Subcutaneous abdominal adipose tissue (tissue), 5 donors: ENCODE data around the gene NRG4.
"Not testable (repeated sequence)": the region's sequence is repeated elsewhere in the genome, so short reads cannot be mapped to it uniquely, and the experiment has no call there.

Experiments used
- H3K27ac ChIP-seq: one replicate; pipeline ENCODE4 v1.7.0; 2013; ENCODE audit warnings: low read depth, mild to moderate bottlenecking, inconsistent platforms, low read length, moderate library complexity
- H3K27me3 ChIP-seq, 5 donors: one replicate each; pipeline ENCODE4 v1.7.0; 2013; ENCODE audit warnings: low read length in 5 of 5, inconsistent platforms in 1 of 5; ENCODE audit not compliant: control insufficient read depth in 5 of 5, insufficient read depth in 4 of 5
- H3K36me3 ChIP-seq, 5 donors: one replicate each; pipeline ENCODE4 v1.7.0; 2013; ENCODE audit warnings: low read length in 5 of 5; ENCODE audit not compliant: control insufficient read depth in 5 of 5, insufficient read depth in 5 of 5
- H3K4me1 ChIP-seq, 5 donors: one replicate each; pipeline ENCODE4 v1.7.0; 2013; ENCODE audit warnings: low read length in 5 of 5, mild to moderate bottlenecking in 3 of 5, moderate library complexity in 1 of 5; ENCODE audit not compliant: control insufficient read depth in 5 of 5, insufficient read depth in 5 of 5
- H3K4me3 ChIP-seq, 5 donors: one replicate each; pipeline ENCODE4 v1.7.0; 2013; ENCODE audit warnings: low read length in 5 of 5, low read depth in 1 of 5
- H3K9ac ChIP-seq, 5 donors: one replicate each; pipeline ENCODE4 v1.7.0; 2013; ENCODE audit warnings: low read length in 5 of 5, mild to moderate bottlenecking in 4 of 5, moderate library complexity in 3 of 5
- H3K9me3 ChIP-seq, 5 donors: one replicate each; pipeline ENCODE4 v1.7.0; 2013; ENCODE audit warnings: low read length in 5 of 5; ENCODE audit not compliant: control insufficient read depth in 5 of 5
- donor health status: healthy.
- donor health status: healthy.
- donor health status: healthy.
- donor health status: healthy.
- donor health status: healthy.

Gene NRG4

GRCh38 chr15:76038512-76038911 lies 26.3 kb upstream of the NRG4 start:
- no peak overlapping the region for H3K4me3 ChIP-seq
- H3K4me1 ChIP-seq: no peaks in the 10 kb centered on the region
- no peak overlapping the region for H3K27ac ChIP-seq
- H3K9me3 ChIP-seq: peaks cover 0 to 14% (median 4%) of the 10 kb centered on the region in 5 donors
- no peaks in the 10 kb centered on the region for H3K36me3 ChIP-seq
- H3K9ac ChIP-seq: no peak overlapping the region
- peaks cover 0 to 4% (median 0%) of the 10 kb centered on the region in 5 donors for H3K27me3 ChIP-seq

DNA sequence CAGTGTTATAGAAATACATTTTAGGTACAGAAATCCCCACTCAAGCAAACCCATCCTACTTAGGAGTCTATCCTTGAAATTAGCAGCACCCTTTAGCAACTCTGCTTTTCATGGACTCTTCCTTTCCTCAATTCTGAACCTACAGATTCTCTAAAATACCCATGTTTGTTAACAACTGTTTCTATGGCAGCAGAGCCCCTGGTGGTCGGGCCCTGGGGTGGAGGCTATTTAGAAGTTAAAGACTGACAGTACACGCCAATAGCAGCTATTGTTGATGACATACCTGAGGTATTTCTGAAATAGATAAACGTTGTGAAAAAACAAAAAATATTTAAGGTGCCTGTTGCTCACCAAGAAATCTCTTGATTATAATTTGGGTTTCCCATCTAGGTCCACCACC lies 23.4 kb upstream of the NRG4 start:
- Histone ChIP-seq H3K27me3 (peaks cover 0 to 4% (median 0%) of the 10 kb centered on the region in 5 donors), H3K27ac (no peak overlapping the region), H3K36me3 (no peaks in the 10 kb centered on the region), H3K9me3 (peaks cover 0 to 14% (median 4%) of the 10 kb centered on the region in 5 donors), H3K9ac (no peak overlapping the region), H3K4me3 (no peak overlapping the region), H3K4me1 (no peaks in the 10 kb centered on the region)

- Histone ChIP-seq H3K4me1 (no peaks in the 10 kb centered on the region), H3K9ac (no peak overlapping the region), H3K27ac (no peak overlapping the region), H3K9me3 (peaks cover 0 to 9% (median 5%) of the 10 kb centered on the region in 5 donors), H3K27me3 (peaks cover 0 to 4% (median 0%) of the 10 kb centered on the region in 5 donors), H3K4me3 (no peak overlapping the region), H3K36me3 (no peaks in the 10 kb centered on the region)
Measured at GRCh38 chr15:76034111-76034510, 21.9 kb upstream of the NRG4 start.

DNA sequence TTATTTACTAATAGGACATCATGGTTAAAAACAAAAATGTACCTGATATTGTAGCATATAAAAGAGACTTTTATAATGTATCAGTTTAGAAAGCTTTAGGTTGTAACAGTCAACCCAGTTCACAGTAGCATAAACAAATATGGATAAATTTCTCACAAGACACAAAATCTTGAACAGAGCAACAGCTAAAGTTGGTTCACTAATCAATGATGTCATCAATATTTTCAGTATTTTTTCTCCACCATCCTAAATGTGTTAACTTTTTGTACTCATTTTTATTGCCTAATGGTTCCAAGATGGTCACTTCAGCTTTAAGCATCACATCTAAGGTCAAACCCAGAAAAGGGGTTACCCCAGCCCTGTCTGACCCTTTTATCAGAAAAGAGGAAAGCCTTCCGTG lies 21.2 kb upstream of the NRG4 start:
- H3K27me3 ChIP-seq: peaks cover 0 to 3% (median 0%) of the 10 kb centered on the region in 5 donors
- no peak overlapping the region for H3K4me3 ChIP-seq
- no peaks in the 10 kb centered on the region for H3K36me3 ChIP-seq
- H3K4me1 ChIP-seq: no peaks in the 10 kb centered on the region
- H3K9ac ChIP-seq: no peak overlapping the region
- no peak overlapping the region for H3K27ac ChIP-seq
- H3K9me3 ChIP-seq: peaks cover 0 to 5% (median 3%) of the 10 kb centered on the region in 5 donors

DNA sequence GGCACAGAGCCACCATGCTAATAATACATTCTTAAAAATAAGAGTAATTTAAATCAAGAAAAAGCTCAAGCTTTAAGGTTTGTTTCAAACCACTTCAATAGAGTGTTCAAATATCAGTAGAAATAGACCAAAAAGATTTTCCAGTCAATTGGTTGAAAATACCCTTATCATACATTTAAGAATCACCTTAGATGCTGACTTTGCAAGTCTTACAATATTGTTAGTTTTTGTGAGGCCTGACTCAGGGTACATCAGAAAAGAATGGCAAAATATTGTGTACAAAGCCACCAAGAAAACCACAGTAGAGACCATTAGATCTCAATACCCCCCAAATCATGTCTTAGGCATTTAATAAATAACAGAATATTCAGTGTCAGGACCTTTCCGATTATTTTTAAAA lies 19.8 kb upstream of the NRG4 start:
- Histone ChIP-seq H3K27me3 (no peaks in the 10 kb centered on the region), H3K4me3 (no peak overlapping the region)

DNA sequence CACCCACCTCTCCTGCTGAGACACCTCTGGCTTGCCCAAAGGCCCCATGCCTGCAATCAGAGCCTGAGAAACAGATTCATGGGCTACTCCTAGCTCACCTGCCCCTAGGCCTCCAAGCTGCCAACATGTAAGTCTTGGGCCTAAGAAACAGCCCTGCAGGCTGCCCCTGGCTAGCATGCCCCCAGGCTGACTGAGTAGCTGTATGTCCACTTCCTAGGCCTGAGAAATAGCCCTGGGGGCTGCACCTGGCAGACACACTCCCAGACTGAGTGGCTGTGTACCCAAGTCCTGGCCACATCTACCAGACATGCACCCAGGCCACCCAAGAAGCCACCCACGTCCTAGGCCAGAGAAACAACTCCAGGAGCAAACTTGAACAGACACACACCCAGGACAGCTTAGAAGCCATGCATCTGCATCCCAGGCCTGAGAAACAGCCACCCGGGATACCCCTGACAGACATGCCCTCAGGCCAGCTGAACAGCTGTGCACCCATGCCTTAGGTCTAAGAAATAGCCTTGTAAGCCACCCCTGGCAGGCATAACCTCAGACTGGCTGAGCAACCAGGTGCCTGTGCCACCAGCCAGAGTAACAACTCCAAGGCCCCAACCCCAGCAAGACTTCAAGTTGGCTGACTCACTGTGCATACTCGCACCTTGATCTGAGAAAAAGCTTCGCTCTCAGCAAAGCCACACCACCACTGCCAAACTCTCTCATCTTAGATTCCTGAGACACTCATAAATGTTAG lies 12.0 kb upstream of the NRG4 start:
- Histone ChIP-seq H3K9ac (no peak overlapping the region), H3K4me3 (no peak overlapping the region), H3K27me3 (peaks cover 0 to 7% (median 3%) of the 10 kb centered on the region in 5 donors), H3K4me1 (no peaks in the 10 kb centered on the region), H3K27ac (no peak overlapping the region), H3K36me3 (no peaks in the 10 kb centered on the region), H3K9me3 (peaks cover 0 to 9% (median 4%) of the 10 kb centered on the region in 5 donors)

More for the DNA sequence above, 19.8 kb upstream of the NRG4 start:
- Histone ChIP-seq H3K9me3 (peaks cover 0 to 5% (median 0%) of the 10 kb centered on the region in 5 donors), H3K27ac (no peak overlapping the region), H3K4me1 (no peaks in the 10 kb centered on the region), H3K36me3 (no peaks in the 10 kb centered on the region), H3K9ac (no peak overlapping the region)

DNA sequence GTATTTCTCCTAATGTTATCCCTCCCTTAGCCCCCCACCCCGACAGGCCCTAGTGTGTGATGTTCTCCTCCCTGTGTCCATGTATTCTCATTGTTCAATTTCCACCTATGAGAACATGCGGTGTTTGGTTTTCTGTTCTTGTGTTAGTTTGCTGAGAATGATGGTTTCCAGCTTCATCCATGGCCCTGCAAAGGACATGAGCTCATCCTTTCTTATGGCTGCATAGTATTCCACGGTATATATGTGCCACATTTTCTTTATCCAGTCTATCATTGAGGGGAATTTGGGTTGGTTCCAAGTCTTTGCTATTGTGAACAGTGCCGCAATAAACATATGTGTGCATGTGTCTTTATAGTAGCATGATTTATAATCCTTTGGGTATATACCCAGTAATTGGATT lies 1.2 kb upstream of the NRG4 start:
- not testable (repeated sequence) for H3K9ac ChIP-seq, H3K9me3 ChIP-seq, H3K36me3 ChIP-seq, H3K4me3 ChIP-seq, H3K4me1 ChIP-seq, H3K27ac ChIP-seq, H3K27me3 ChIP-seq

DNA sequence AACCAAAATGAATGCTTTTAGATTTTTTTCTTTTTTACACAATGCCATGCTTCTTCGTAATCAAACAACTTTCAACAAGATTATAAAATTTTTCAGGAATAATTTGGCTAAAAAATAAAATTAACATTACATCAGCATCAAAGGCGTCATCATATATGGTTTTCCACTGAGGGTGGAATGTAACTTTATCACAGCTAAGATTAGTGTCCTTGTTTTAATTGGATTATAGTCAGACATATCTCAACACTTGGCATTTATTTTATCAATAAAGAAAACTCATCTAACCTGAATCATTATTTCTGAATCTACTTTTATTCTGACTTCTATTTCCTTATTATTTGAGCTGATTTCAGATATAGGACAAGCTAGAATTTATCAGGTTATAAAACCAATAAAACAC lies 1.6 kb downstream of the NRG4 start:
- Histone ChIP-seq H3K9ac (no peak overlapping the region), H3K4me3 (no peak overlapping the region), H3K36me3 (no peaks in the 10 kb centered on the region), H3K27me3 (no peaks in the 10 kb centered on the region), H3K27ac (no peak overlapping the region), H3K9me3 (no peaks in the 10 kb centered on the region), H3K4me1 (peaks cover 0 to 9% (median 0%) of the 10 kb centered on the region in 5 donors)

DNA sequence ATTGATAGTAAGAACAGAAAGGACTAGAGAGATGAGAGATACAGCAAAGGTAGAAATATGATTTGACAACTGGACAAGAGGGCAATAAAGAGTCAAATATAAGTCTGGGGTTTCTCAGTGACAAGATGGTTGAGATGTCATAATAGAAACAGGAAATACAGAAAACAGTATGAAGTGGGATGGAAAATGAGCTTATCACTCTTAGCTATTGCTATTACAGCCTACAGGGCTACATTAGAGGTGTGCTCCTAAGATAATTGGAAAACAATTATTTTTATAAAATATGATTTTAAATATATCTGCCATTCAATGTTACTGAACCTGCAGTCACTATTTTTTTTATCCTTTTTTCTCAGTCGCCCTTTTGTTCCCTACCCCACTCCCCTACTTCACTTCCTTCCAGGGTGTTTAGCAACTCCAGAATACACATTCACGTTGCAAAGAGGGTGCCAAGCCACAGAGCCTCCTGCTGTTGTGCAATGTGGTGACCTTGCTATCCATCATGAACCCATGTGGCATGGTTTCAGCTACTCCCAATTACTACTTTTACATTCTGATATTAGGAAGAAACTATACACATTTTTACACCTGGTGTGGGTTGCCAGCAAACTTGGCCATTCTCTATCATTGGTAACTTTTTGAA lies 6.0 kb downstream of the NRG4 start:
- no peak overlapping the region for H3K27ac ChIP-seq
- no peak overlapping the region for H3K9ac ChIP-seq

GRCh38 chr15:76003364-76003763 lies 8.9 kb downstream of the NRG4 start:
- Histone ChIP-seq H3K27ac (no peak overlapping the region), H3K36me3 (no peaks in the 10 kb centered on the region), H3K27me3 (no peaks in the 10 kb centered on the region), H3K9ac (no peak overlapping the region), H3K4me3 (no peak overlapping the region), H3K9me3 (peaks cover 0 to 6% (median 0%) of the 10 kb centered on the region in 5 donors), H3K4me1 (peaks cover 0 to 4% (median 0%) of the 10 kb centered on the region in 5 donors)

More for the DNA sequence above, 6.0 kb downstream of the NRG4 start:
- Histone ChIP-seq H3K27me3 (no peaks in the 10 kb centered on the region), H3K36me3 (no peaks in the 10 kb centered on the region), H3K9me3 (peaks cover 0 to 6% (median 0%) of the 10 kb centered on the region in 5 donors), H3K4me3 (no peak overlapping the region), H3K4me1 (peaks cover 0 to 4% (median 0%) of the 10 kb centered on the region in 5 donors)
